A549 (cell line): ENCODE results near the gene FRMD3. TPM values are rescaled to one million over a fixed set of nuclear protein-coding genes. Genes with fewer than 3 reads are reported as not detected.

Experiments used
- ATAC-seq, 2 experiments: fragments of 200-7000 bp in 1 of 2; fragments of >200 bp in 1 of 2; cut with Nextera tagmentation in 1 of 2; cut with Tn5 transposase in 1 of 2; 3 replicates each; pipeline versions ENCODE4 v1.8.0 to v1.9.1; 2018 to 2020; ENCODE audit warnings: mild to moderate bottlenecking in 1 of 2, moderate library complexity in 1 of 2
- CTCF ChIA-PET: fragments of 300-600 bp; sonication (Branson Sonifier 250); formaldehyde crosslinking; extraction: SDS; loops from one replicate; lab custom pipeline; 2021; ENCODE audit warnings: antibody characterized with exemption, inconsistent platforms; lab: Yijun Ruan, JAX
- POLR2A ChIA-PET: fragments of 350-600 bp; formaldehyde crosslinking; extraction: SDS; loops from one replicate; lab custom pipeline; 2021; ENCODE audit warnings: antibody characterized with exemption, inconsistent platforms; lab: Yijun Ruan, JAX
- DNase-seq, 2 experiments: peaks; one replicate each; pipeline versions ENCODE4 v3.0.0 to v3.0.0-alpha.2; 2011 to 2016; ENCODE audit warnings: low read depth in 1 of 2, low spot score in 1 of 2
- FAIRE-seq: peaks from 2 replicates; lab custom pipeline; 2011; peaks lifted over from hg19 to GRCh38; lab: Jason Lieb, UNC
- H3K27ac ChIP-seq, 2 experiments: fragments of >200 bp; sonication (Bioruptor Twin); formaldehyde crosslinking; 3 replicates each; pipeline ENCODE4 v1.5.1; 2016 to 2017
- H3K4me1 ChIP-seq: fragments of >200 bp; sonication (Bioruptor Twin); formaldehyde crosslinking; 3 replicates; pipeline ENCODE4 v1.6.1; 2016
- H3K4me2 ChIP-seq: fragments of >200 bp; sonication (Bioruptor Twin); formaldehyde crosslinking; 3 replicates; pipeline ENCODE4 v1.6.1; 2016
- H3K4me3 ChIP-seq: fragments of >200 bp; sonication (Bioruptor Twin); formaldehyde crosslinking; 3 replicates; pipeline ENCODE4 v1.5.1; 2016
- H3K9me3 ChIP-seq: fragments of >200 bp; sonication (Bioruptor Twin); formaldehyde crosslinking; 3 replicates; pipeline ENCODE4 v1.6.1; 2016
- ATOH8 ChIP-seq: fragments of 250-450 bp; sonication (Bioruptor Pico); IDR thresholded peaks from 2 replicates; pipeline ENCODE4 v1.5.0; 2020; ENCODE audit warnings: low read depth, mild to moderate bottlenecking, moderate library complexity
- BCL3 ChIP-seq: fragments of >200 bp; sonication (Bioruptor Twin); formaldehyde crosslinking; IDR thresholded peaks from 3 replicates; pipeline ENCODE4 v1.6.1; 2016
- CEBPB ChIP-seq, 2 experiments: fragments of >200 bp in 1 of 2; sonication (Bioruptor Twin) in 1 of 2; formaldehyde crosslinking in 1 of 2; IDR thresholded peaks; 2 replicates each; pipeline ENCODE4 v1.6.1; 2012 to 2016
- E2F6 ChIP-seq: IDR thresholded peaks from 2 replicates; pipeline ENCODE4 v1.6.1; 2012; ENCODE audit warnings: low read depth, borderline replicate concordance
- EHF ChIP-seq: fragments of 250-450 bp; sonication (Bioruptor Pico); IDR thresholded peaks from 2 replicates; pipeline ENCODE4 v1.5.0; 2020; ENCODE audit warnings: mild to moderate bottlenecking
- ESRRA ChIP-seq: fragments of 150-350 bp; IDR thresholded peaks from 2 replicates; pipeline ENCODE4 v1.6.1; 2014; ENCODE audit warnings: mild to moderate bottlenecking, low read length, borderline replicate concordance
- FOSL2 ChIP-seq, 2 experiments: fragments of 450-650 bp in 1 of 2; fragments of >200 bp in 1 of 2; sonication (Bioruptor Twin) in 1 of 2; formaldehyde crosslinking; IDR thresholded peaks; 2 replicates each; pipeline versions ENCODE4 v1.5.0 to v1.6.1; 2016 to 2020; ENCODE audit warnings: mild to moderate bottlenecking in 1 of 2, moderate library complexity in 1 of 2
- FOXS1 ChIP-seq: fragments of 250-450 bp; sonication (Bioruptor Pico); IDR thresholded peaks from 2 replicates; pipeline ENCODE4 v1.5.0; 2020; ENCODE audit warnings: mild to moderate bottlenecking, moderate library complexity
- HOXA7 ChIP-seq: fragments of 250-450 bp; sonication (Bioruptor Pico); IDR thresholded peaks from 2 replicates; pipeline ENCODE4 v1.5.0; 2020; ENCODE audit warnings: mild to moderate bottlenecking, moderate library complexity
- HOXB13 ChIP-seq: fragments of 250-450 bp; sonication (Bioruptor Pico); IDR thresholded peaks from 2 replicates; pipeline ENCODE4 v1.5.0; 2020; ENCODE audit warnings: low read depth, mild to moderate bottlenecking, moderate library complexity
- JUN ChIP-seq, 2 experiments: fragments of >200 bp; sonication (Bioruptor Twin); formaldehyde crosslinking; IDR thresholded peaks; 2 replicates in 1 of 2; 3 replicates in 1 of 2; pipeline ENCODE4 v1.6.1; 2016 to 2017
- KDM1A ChIP-seq: fragments of 200-600 bp; sonication (generic); IDR thresholded peaks from 2 replicates; pipeline ENCODE4 v1.6.1; 2016; ENCODE audit warnings: low read depth, mild to moderate bottlenecking
- MAFK ChIP-seq: fragments of 450-650 bp; IDR thresholded peaks from 2 replicates; pipeline ENCODE4 v1.6.1; 2014; ENCODE audit not compliant: partially characterized antibody
- MAZ ChIP-seq: fragments of 150-350 bp; IDR thresholded peaks from 2 replicates; pipeline ENCODE4 v1.6.1; 2014; ENCODE audit warnings: antibody characterized with exemption, low read depth, low read length, borderline replicate concordance
- MYC ChIP-seq: IDR thresholded peaks from 2 replicates; pipeline ENCODE4 v1.6.1; 2012; ENCODE audit warnings: mild to moderate bottlenecking, inconsistent platforms, low read length, improper control_type of control experiment, borderline replicate concordance
- NFE2L2 ChIP-seq: fragments of 150-350 bp; conservative IDR thresholded peaks from 2 replicates; pipeline ENCODE4 v1.6.1; 2014; ENCODE audit warnings: low read length
- PBX3 ChIP-seq: IDR thresholded peaks from 2 replicates; pipeline ENCODE4 v1.6.1; 2012
- PHF8 ChIP-seq: fragments of 200-600 bp; sonication (generic); IDR thresholded peaks from 2 replicates; pipeline ENCODE4 v1.6.1; 2016; ENCODE audit warnings: low read depth, mild to moderate bottlenecking, antibody characterized with exemption, moderate library complexity, borderline replicate concordance
- RARB ChIP-seq: fragments of 250-450 bp; sonication (Bioruptor Pico); IDR thresholded peaks from 2 replicates; pipeline ENCODE4 v1.8.0; 2021; ENCODE audit warnings: mild to moderate bottlenecking, moderate library complexity
- TFCP2L1 ChIP-seq: fragments of 250-450 bp; sonication (Bioruptor Pico); IDR thresholded peaks from 2 replicates; pipeline ENCODE4 v1.5.0; 2021; ENCODE audit warnings: mild to moderate bottlenecking
- ZC3H11A ChIP-seq: fragments of 450-650 bp; IDR thresholded peaks from 2 replicates; pipeline ENCODE4 v1.6.1; 2014; ENCODE audit warnings: antibody characterized with exemption, mild to moderate bottlenecking
- ZNF302 ChIP-seq: fragments of 250-450 bp; sonication (Bioruptor Pico); IDR thresholded peaks from 2 replicates; pipeline ENCODE4 v1.9.0; 2021; ENCODE audit warnings: inconsistent platforms, mild to moderate bottlenecking, moderate library complexity
- WGBS: methylation state at CpG from one replicate; pipeline ENCODE4 v1.1.6; 2017; ENCODE audit errors: missing lambda C conversion rate; 5-methylcytosine and 5-hydroxymethylcytosine counted together
- polyA plus RNA-seq, 4 experiments: library from polyadenylated mRNA; depleted of rRNA in 3 of 4; stranded (reverse); fragments of >200 nt; fragmentation: RNase III in 1 of 4; extraction: RNeasy Plus Mini Kit Qiagen cat#74134 plus additional on column Dnase treatment in 1 of 4; gene quantifications; 2 replicates in 3 of 4; 3 replicates in 1 of 4; pipeline ENCODE4 v1.2.3, GENCODE V29; 2011 to 2017

FRMD3 gene
- polyA plus RNA-seq, 2 of the 4 experiments (the other 2 are of a cell fraction) = 1.7 to 3.3 TPM

GRCh38 chr9:83317244-83317643 is 221.0 kb downstream of the FRMD3 start:
- TF ChIP-seq FOXS1 (CRISPR knock-in tag) (no peak), BCL3 (no peak), MAZ (no peak)
- no peak overlapping the region for H3K27ac ChIP-seq
- H3K4me3 ChIP-seq = no peak overlapping the region
- no peak for DNase-seq
- ATAC-seq = no peak
- no peak overlapping the region for H3K4me2 ChIP-seq
- H3K4me1 ChIP-seq = no peaks in the 10 kb centered on the region
- CTCF ChIA-PET = no interaction called here
- H3K9me3 ChIP-seq = no peaks in the 10 kb centered on the region; the same call in 2 of the 3 replicates
- WGBS = 21% methylated on average over 2 of the region's 2 CpGs
- POLR2A ChIA-PET = no interaction called here
- FAIRE-seq = peak; percentile 63

- no peak for DNase-seq
- 100% methylated on average over 4 of the region's 4 CpGs for WGBS
- no peak overlapping the region for H3K27ac ChIP-seq
- H3K9me3 ChIP-seq = no peaks in the 10 kb centered on the region; the same call in 2 of the 3 replicates
- TF ChIP-seq RARB (CRISPR knock-in tag) (no peak), NFE2L2 (peak; percentile 56; the same call in 1 of the 2 replicates), MAFK (peak; percentile 59)
- H3K4me3 ChIP-seq = no peak overlapping the region
- ChIA-PET POLR2A (no interaction called here), CTCF (no interaction called here)
- ATAC-seq = no peak
- FAIRE-seq = no peak
- H3K4me2 ChIP-seq = no peak overlapping the region
- no peaks in the 10 kb centered on the region for H3K4me1 ChIP-seq
Observed at GRCh38 chr9:83315649-83316048, 222.6 kb downstream of the FRMD3 start.

GRCh38 chr9:83313781-83314180 is 224.4 kb downstream of the FRMD3 start:
- ChIA-PET POLR2A (no interaction called here), CTCF (interaction anchor here (0.6 kb wide), 1 partner anchor 69 kb away, joined by 3 read pairs; no protein-coding TSS in a partner anchor)
- H3K4me1 ChIP-seq = no peaks in the 10 kb centered on the region
- TF ChIP-seq HOXB13 (no peak), TFCP2L1 (no peak)
- no peak overlapping the region for H3K4me2 ChIP-seq
- 70% methylated on average over 6 of the region's 6 CpGs for WGBS
- DNase-seq (no peak), ATAC-seq (no peak), FAIRE-seq (no peak)
- H3K27ac ChIP-seq = no peak overlapping the region
- H3K4me3 ChIP-seq = no peak overlapping the region
- H3K9me3 ChIP-seq = no peaks in the 10 kb centered on the region; the same call in 2 of the 3 replicates

- WGBS = 75% methylated on average over 4 of the region's 11 CpGs
- no peak overlapping the region for H3K4me2 ChIP-seq
- ATAC-seq (no peak), DNase-seq (no peak), FAIRE-seq (no peak)
- no peak for TF ChIP-seq E2F6
- TF ChIP-seq PBX3 = no peak
- no peak for TF ChIP-seq ATOH8 (CRISPR knock-in tag)
- TF ChIP-seq EHF = no peak
- TF ChIP-seq HOXA7 (CRISPR knock-in tag) = no peak
- TF ChIP-seq ZC3H11A = no peak
- TF ChIP-seq CEBPB (IDR thresholded peaks at IDR 0.05) = no peak
- TF ChIP-seq MYC = no peak
- no peak for TF ChIP-seq JUN (IDR thresholded peaks at IDR 0.05)
- no peak for TF ChIP-seq NFE2L2
- no peak for TF ChIP-seq RARB (CRISPR knock-in tag)
- TF ChIP-seq ESRRA = no peak
- no peak for TF ChIP-seq ZNF302 (CRISPR knock-in tag)
- no peak for TF ChIP-seq PHF8
- TF ChIP-seq KDM1A = no peak
- TF ChIP-seq FOSL2 (IDR thresholded peaks at IDR 0.05) = no peak
- no peak for TF ChIP-seq FOSL2 (CRISPR knock-in tag; IDR thresholded peaks at IDR 0.05)
- TF ChIP-seq, all 56 proteins: peak for 0
- H3K4me1 ChIP-seq = no peaks in the 10 kb centered on the region
- no peaks in the 10 kb centered on the region; the same call in 2 of the 3 replicates for H3K9me3 ChIP-seq
- no peak overlapping the region for H3K27ac ChIP-seq
- no peak overlapping the region for H3K4me3 ChIP-seq
- CTCF ChIA-PET = no interaction called here
- POLR2A ChIA-PET = no interaction called here
Observed at GRCh38 chr9:83312537-83312936, 225.7 kb downstream of the FRMD3 start.
